Activated CD4-positive, alpha-beta T cell treated with anti-CD3 and anti-CD28 coated beads, Interleukin-2, amount 50 U/mL, for 4 hours (primary cell): ENCODE results near the gene DAPP1.
"Not testable (repeated sequence)": the region's sequence is repeated elsewhere in the genome, so short reads cannot be mapped to it uniquely, and the experiment has no call there.

Source experiments
- DNase-seq, 2 experiments: peaks; one replicate each; pipeline ENCODE4 v3.0.0-alpha.2; 2020

DAPP1 gene

GRCh38 chr4:99816545-99817308, at the start of gene DAPP1:
Gene DAPP1 (plus strand): TSS chr4:99816827. CDS start chr4:99816914, 87 bp downstream.
- DNase-seq: peak; percentile 63 to 65

- DNase-seq: not testable (repeated sequence)
Measured at GRCh38 chr4:99770842-99771241, 45.8 kb upstream of the DAPP1 start.

DNA sequence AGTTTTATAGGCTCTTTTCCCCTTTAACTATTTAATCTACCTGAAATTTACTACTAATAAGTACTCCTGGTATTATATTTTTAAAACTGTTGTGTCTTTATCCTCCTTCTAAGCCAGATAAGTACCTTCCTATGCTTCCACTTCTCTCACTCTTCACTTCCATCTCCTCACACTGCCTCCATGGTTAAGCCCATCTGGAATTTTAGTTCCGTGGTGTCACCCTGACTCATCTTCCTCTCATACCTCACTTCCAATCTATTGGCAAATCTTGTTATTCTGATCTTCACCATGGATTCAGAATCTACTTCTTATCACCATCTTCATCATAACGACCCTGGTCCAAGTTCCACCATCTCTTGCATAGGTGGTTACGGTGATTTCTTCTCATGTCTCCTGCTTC, 32.7 kb upstream of the DAPP1 start:
- no peak for DNase-seq

DNA sequence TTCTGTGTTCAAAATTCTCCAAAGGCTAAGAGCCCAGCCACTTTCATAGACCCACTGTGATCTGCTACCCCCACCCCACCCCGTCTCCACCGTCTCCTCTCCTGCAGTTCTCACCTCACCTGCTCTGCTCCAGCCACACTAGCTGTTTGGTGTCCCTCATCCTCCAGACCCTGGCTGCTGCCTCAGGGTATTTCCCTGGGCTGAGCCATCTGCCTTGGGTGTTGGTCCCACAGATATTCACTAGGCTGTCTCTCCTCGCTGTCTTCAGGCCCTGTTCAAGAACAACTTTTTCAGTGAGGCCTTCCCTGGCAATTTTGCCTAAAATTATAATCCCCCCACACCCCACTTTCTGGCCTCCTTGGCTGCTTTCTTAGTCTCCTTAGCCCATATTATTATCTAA, 31.8 kb upstream of the DAPP1 start:
- DNase-seq: no peak

DNA sequence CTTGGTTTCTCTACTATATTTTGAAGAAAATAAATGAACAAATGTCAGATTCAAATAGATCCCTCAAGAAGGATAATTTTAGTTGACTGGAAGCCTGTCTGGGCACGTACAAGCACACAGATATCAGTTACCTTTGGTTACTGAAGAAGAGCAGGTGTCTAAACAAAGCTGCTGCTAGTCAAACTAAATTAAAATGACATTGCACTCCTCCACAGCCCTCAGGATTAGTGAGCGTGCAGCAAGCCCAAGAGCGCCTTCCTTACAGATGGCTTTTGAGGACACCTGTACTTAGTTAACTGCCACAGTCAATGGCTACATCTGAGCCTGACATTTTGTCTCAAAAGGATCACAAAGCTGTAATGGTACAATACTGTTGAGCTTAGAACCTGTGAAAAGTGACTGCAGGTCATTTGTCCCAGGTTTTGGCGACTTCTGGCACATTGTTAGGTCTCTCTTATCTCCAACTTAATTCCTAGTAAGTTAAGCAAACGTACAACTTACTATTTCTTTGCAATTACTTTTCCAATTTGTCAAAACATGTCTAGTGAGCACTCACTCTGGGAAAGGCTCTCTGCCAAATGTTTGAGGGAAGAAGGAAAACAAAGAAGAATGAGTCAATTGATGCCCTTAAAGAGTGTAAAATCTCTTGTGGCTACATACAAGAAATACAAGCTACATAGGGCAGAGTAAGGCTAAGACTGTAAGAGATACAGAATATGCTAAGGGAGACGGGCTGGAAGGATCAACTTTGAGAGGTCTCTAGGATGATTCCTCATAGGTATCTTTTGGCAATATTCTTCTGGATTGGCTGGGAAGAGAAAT, 25.6 kb upstream of the DAPP1 start:
- DNase-seq: no peak

DNA sequence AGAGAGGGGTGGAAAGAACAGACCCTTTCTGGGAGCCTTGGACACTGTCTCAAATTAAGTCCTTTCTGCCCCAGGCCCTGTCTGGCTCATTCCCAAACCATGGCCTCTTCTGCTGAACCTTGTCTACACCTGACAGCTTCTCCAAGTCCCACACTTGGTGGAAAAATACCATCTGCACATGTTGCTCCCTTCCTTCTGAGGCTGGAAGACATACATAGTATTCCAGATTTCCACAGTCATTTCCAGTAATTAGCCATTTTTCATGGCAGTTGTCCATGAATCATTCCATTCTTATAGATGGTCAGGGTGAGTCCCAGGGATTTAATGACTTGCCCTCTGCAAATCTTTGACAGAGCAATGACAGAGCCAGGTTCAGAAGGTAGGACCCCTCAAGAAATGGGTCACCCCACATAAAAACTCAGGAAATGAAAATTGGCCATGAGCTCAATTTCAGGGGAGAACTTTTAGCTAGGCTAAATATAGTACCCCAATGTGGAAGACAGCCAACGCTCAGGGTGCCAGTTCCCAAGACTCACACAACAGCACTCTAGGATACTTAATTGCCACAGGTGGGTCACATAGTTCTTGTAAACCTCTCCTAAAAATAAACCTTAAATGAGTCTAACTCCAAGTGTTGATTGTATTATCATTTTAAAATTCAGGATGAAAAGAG, 16.2 kb upstream of the DAPP1 start:
- no peak for DNase-seq

- DNase-seq: no peak
Measured at GRCh38 chr4:99801005-99801699, 15.5 kb upstream of the DAPP1 start.

GRCh38 chr4:99803566-99804101, 13.0 kb upstream of the DAPP1 start:
- no peak for DNase-seq

- DNase-seq: no peak
Measured at GRCh38 chr4:99806545-99806944, 10.1 kb upstream of the DAPP1 start.

GRCh38 chr4:99807666-99808065, 9.0 kb upstream of the DAPP1 start:
- DNase-seq: no peak

DNA sequence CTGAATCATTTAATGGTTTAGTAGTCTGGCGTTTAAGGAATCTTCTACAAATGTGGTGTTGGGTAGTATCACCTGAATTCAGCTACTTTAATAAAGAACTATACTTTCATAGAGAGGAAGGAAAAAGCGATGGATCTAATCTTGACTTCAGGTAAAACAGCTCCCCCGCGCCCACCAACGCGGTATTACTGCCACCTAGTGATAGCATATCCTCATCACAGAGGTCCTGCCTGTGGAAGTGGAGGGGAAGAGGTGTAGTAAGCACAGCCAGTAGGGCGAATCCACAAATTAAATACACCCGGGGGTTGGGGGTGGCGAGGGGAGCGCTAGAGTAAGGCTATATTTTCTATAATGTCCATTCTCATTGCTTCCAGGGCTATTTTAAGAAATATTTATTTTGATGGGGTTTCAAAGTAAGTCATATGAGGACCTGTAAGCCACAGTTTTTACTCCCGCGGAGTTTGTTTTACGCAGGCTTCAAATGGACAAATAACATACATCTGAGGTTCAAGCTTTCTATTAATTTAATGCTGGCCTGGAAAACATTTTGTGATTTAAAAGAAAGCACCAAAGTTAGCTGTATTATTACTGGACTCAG, 8.3 kb upstream of the DAPP1 start:
- peak; percentile 64 to 65 for DNase-seq

GRCh38 chr4:99809326-99809725, 7.3 kb upstream of the DAPP1 start:
- DNase-seq: no peak

- DNase-seq: no peak
Measured at GRCh38 chr4:99810536-99810935, 6.1 kb upstream of the DAPP1 start.

DNA sequence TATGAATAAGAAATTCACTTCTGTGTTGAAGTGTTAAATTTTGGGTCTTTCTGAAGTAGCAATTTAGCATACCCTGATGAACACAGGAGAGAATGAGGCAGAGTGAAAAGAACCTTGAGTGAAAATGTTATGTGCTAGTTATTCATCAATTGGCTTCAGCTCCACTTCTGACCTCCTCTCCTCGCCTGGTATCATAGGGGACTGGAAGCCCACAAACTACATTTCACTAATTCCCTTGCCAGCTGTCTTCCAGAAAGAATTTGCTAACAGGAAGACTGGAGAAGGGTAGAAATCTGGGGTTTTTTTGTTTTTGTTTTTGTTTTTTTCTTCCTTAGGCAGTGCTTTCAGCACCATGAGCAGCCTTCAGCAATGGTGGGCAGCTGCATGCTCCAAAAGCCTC, 5.5 kb upstream of the DAPP1 start:
- no peak for DNase-seq

GRCh38 chr4:99811850-99812249, 4.8 kb upstream of the DAPP1 start:
- peak; percentile 31 to 40 for DNase-seq

GRCh38 chr4:99815597-99816011, 1.0 kb upstream of the DAPP1 start:
- no peak for DNase-seq

DNA sequence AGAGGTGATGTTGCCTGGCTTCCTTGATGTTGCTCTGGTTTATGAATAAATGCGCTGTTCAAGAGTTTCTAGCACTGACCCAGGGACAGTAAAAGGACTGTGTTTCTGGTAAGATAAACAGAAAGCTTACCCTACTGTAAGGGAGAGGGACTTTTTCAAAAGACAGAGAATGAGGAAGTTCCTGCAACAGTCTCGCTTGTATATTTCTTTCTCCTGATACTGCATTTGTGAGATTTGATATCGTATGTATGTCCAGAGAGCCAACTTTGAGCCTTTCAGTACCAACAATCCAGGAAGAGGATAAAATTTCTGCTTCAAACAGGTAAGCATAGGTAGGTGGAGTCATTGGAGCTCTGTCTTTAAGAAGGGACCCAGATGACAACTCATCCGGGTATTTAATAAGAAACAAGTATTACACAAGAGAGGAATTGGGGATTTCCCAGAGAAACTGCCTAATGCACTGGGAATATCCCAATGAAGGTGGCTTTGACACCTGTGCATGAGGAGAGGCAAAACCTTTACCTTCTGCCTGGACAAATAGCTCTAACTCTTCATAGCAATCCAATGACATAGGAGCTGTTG, 773 bp downstream of the DAPP1 start:
- no peak for DNase-seq

DNA sequence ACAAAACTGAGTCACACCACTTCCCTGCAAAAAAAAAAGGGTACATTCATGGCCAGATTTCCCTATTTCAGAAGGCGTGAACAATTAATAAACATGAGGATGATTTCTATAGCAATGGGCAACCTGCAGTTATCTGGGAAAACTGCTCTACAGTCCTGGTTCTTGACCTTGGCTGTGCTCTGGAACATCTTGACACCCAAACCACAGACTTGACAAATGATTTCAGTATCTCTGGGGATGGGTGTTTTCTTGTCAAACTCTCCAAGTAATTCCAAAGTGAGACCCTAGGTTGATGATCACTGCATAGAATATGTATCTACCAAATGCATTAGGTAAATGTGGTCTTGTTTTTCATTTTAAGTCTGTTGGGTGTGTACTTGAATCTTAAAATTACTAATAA, 2.0 kb downstream of the DAPP1 start:
- no peak for DNase-seq

- DNase-seq: no peak
Measured at GRCh38 chr4:99821918-99822503, 5.4 kb downstream of the DAPP1 start.

GRCh38 chr4:99822734-99823133, 6.1 kb downstream of the DAPP1 start:
- no peak for DNase-seq

DNA sequence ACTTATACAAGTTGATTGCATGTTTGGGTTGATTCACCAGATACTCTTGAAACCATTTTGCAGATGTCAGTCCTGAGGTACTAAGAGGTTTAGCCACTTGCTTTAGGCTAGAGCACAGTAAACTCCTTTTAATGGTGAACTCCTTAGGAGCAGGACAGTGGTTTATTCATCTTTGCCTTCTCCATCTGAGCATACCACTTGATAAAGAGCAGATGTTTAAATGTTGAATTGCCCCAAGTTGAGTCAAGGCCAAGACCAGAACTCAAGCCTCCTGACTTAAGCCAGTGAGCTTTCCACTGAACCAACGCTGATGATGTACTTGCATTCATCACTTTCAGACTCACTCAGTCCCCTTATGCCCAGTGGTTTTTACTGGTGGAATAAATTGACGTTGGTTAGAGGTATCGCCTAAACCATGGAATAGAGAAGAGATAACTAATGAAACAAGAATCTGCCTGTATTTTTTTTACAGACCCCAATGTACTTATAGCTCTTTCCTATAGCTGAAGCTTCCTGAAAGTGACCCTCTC, 7.5 kb downstream of the DAPP1 start:
- DNase-seq: no peak
